Measurements from ENCODE around the gene USP34. TPM values are rescaled to one million over a fixed set of nuclear protein-coding genes. Genes with fewer than 3 reads are reported as not detected.

Gene USP34
- total RNA-seq, 5 donors from 2014 or later (not counting 1 experiment from before 2014, with no cell fraction given), result 118 to 193 (median 132) TPM

DNA sequence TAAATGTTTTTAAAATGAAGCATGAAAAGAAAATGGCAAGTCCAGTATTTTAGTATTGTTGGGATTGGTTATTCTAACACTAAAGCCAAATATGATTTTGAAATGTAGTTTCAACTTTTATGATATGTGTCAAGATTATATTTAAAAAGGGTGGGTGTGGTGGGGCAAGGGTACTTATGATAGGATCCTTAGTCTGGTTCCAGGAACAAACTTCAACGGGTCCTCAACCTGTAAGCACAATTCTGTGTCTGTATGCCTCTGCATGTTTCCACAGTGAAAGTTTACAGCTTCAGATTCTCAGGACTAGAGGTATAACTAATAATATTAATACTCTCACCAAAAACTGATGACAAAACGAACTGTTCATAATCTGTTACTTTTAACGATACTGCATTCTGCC, 5.8 kb downstream of the USP34 start:
- H3K36me3 ChIP-seq (ENCODE audit: control insufficient read depth in 2 of 2, extremely low read depth in 1 of 2, insufficient read depth in 1 of 2, low read length in 1 of 2), result peaks cover 5 to 16% of the 10 kb centered on the region in 2 donors
- ChIA-PET CTCF (interaction anchor here in 1 of 2 donors (0.7 kb wide), 1 partner anchor 8 kb away, joined by 3 read pairs; no protein-coding TSS in a partner anchor), POLR2A (interaction anchor here (0.6 to 1.2 kb wide), 3 partner anchors 44 to 923 kb away, joined by 8 to 9 read pairs (median 8); no protein-coding TSS in a partner anchor)
- Mint-ChIP-seq H3K27ac (no peak overlapping the region), H3K4me1 (peaks cover 68 to 82% (median 79%) of the 10 kb centered on the region in 3 donors), H3K9me3 (no peaks in the 10 kb centered on the region), H3K27me3 (no peaks in the 10 kb centered on the region), H3K4me3 (peak overlapping the region in 1 of 3 donors; percentile 50), H3K36me3 (peaks cover 9% of the 10 kb centered on the region)
- peaks cover 8 to 58% of the 10 kb centered on the region in 2 experiments for H3K4me1 ChIP-seq (ENCODE audit: control insufficient read depth in 1 of 2, extremely low read depth in 1 of 2, insufficient read depth in 2 of 2, low read length in 2 of 2)
- no peak overlapping the region for H3K27ac ChIP-seq (ENCODE audit: low read length)
- DNase-seq (no peak), ATAC-seq (replicated peaks in 1 of 4) (no peak)
- no peaks in the 10 kb centered on the region for H3K27me3 ChIP-seq (replicated peaks in 1 of 2; ENCODE audit: control insufficient read depth in 2 of 2, extremely low read depth in 1 of 2, insufficient read depth in 2 of 2, low read length in 1 of 2)
- 86% methylated on average over 1 of the region's 3 CpGs for WGBS (ENCODE audit: insufficient coverage)
- H3K4me3 ChIP-seq (ENCODE audit: control insufficient read depth in 1 of 2, extremely low read depth in 1 of 2, low read length in 1 of 2), result no peak overlapping the region
- H3K9me3 ChIP-seq, result no peaks in the 10 kb centered on the region

- no peak for ATAC-seq (replicated peaks in 1 of 4)
- Mint-ChIP-seq H3K27me3 (no peaks in the 10 kb centered on the region), H3K27ac (no peak overlapping the region), H3K4me1 (peaks cover 65 to 83% (median 82%) of the 10 kb centered on the region in 3 donors), H3K36me3 (peaks cover 12% of the 10 kb centered on the region), H3K9me3 (no peaks in the 10 kb centered on the region), H3K4me3 (peak overlapping the region in 1 of 3 donors; percentile 50)
- ChIA-PET POLR2A (interaction anchor here (0.6 to 1.2 kb wide), 2 partner anchors 29 to 43 kb away, joined by 3 to 8 read pairs; no protein-coding TSS in a partner anchor), CTCF (interaction anchor here (0.6 kb wide), 2 partner anchors 16 to 678 kb away, joined by 4 to 7 read pairs; no protein-coding TSS in a partner anchor)
- no peaks in the 10 kb centered on the region for H3K27me3 ChIP-seq (replicated peaks in 1 of 2; ENCODE audit: control insufficient read depth in 2 of 2, extremely low read depth in 1 of 2, insufficient read depth in 2 of 2, low read length in 1 of 2)
- H3K4me1 ChIP-seq (ENCODE audit: control insufficient read depth in 1 of 2, extremely low read depth in 1 of 2, insufficient read depth in 2 of 2, low read length in 2 of 2), result peaks cover 6 to 61% of the 10 kb centered on the region in 2 experiments
- H3K4me3 ChIP-seq (ENCODE audit: control insufficient read depth in 1 of 2, extremely low read depth in 1 of 2, low read length in 1 of 2), result no peak overlapping the region
- H3K27ac ChIP-seq (ENCODE audit: low read length), result no peak overlapping the region
- no peak for DNase-seq
- no CpG with 5 or more reads among the region's 7 CpGs for WGBS (ENCODE audit: insufficient coverage)
- peaks cover 5 to 17% of the 10 kb centered on the region in 2 donors for H3K36me3 ChIP-seq (ENCODE audit: control insufficient read depth in 2 of 2, extremely low read depth in 1 of 2, insufficient read depth in 1 of 2, low read length in 1 of 2)
- no peaks in the 10 kb centered on the region for H3K9me3 ChIP-seq
Observed at GRCh38 chr2:61463769-61464475, 7.0 kb downstream of the USP34 start.

DNA sequence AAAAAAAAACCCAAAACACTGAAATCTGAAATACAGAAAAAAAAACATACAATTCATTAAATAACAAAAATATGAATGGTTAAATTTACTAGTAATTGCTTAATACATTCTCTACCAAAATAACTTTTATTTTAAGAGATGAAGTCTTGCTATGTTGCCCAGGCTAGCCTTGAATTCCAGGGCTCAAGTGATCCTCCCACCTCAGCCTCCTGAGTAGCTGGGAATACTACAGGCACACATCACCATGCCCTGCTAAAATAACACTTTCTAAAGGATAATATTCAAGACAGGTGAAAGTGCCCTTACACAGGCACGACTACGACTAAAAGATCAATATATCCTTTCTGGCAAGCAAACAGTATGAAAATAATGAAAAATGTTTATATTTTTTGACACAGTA, 9.5 kb downstream of the USP34 start:
- no CpG with 5 or more reads among the region's 2 CpGs for WGBS (ENCODE audit: insufficient coverage)
- H3K27me3 ChIP-seq (replicated peaks in 1 of 2; ENCODE audit: control insufficient read depth in 2 of 2, extremely low read depth in 1 of 2, insufficient read depth in 2 of 2, low read length in 1 of 2), result no peaks in the 10 kb centered on the region
- POLR2A ChIA-PET, result interaction anchor here in 1 of 2 donors (0.6 to 0.7 kb wide), 3 partner anchors 16 to 77 kb away, joined by 5 to 8 read pairs (median 6); partner anchors contain the start of gene XPO1
- peaks cover 13 to 63% of the 10 kb centered on the region in 2 experiments for H3K4me1 ChIP-seq (ENCODE audit: control insufficient read depth in 1 of 2, extremely low read depth in 1 of 2, insufficient read depth in 2 of 2, low read length in 2 of 2)
- H3K9me3 ChIP-seq, result no peaks in the 10 kb centered on the region
- Mint-ChIP-seq H3K9me3 (no peaks in the 10 kb centered on the region), H3K27me3 (no peaks in the 10 kb centered on the region), H3K4me1 (peaks cover 77 to 88% (median 86%) of the 10 kb centered on the region in 3 donors), H3K27ac (no peak overlapping the region), H3K36me3 (peaks cover 12% of the 10 kb centered on the region), H3K4me3 (no peak overlapping the region)
- H3K36me3 ChIP-seq (ENCODE audit: control insufficient read depth in 2 of 2, extremely low read depth in 1 of 2, insufficient read depth in 1 of 2, low read length in 1 of 2), result peaks cover 5 to 10% of the 10 kb centered on the region in 2 donors
- DNase-seq (no peak), ATAC-seq (replicated peaks in 1 of 4) (no peak)
- H3K27ac ChIP-seq (ENCODE audit: low read length), result no peak overlapping the region
- CTCF ChIA-PET, result interaction anchor here in 1 of 2 donors (0.6 to 0.7 kb wide), 2 partner anchors 184 to 391 kb away, joined by 3 to 4 read pairs; no protein-coding TSS in a partner anchor
- H3K4me3 ChIP-seq (ENCODE audit: control insufficient read depth in 1 of 2, extremely low read depth in 1 of 2, low read length in 1 of 2), result no peak overlapping the region

DNA sequence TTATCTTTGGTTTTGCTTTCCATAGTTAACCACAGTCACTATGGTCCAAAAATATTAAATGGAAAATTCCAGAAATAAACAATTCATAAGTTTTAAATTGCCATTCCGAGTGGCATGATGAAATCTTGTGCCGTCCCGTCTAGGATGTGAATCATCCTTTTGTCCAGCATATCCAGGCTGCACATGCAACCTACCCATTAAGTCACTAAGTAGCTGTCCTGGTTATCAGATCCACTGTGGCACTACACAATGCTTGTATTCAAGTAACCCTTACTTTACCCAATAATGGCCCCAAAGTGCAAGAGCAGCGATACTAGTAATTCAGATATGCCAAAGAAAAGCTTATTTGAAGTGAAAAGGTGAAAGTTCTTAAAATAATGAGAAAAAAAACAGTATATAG, 10.7 kb downstream of the USP34 start:
- H3K27me3 ChIP-seq (replicated peaks in 1 of 2; ENCODE audit: control insufficient read depth in 2 of 2, extremely low read depth in 1 of 2, insufficient read depth in 2 of 2, low read length in 1 of 2), result no peaks in the 10 kb centered on the region
- Mint-ChIP-seq H3K36me3 (peaks cover 17% of the 10 kb centered on the region), H3K9me3 (no peaks in the 10 kb centered on the region), H3K4me1 (peaks cover 89 to 91% (median 90%) of the 10 kb centered on the region in 3 donors), H3K27ac (no peak overlapping the region), H3K27me3 (no peaks in the 10 kb centered on the region), H3K4me3 (peak overlapping the region in 1 of 3 donors; percentile 23)
- H3K36me3 ChIP-seq (ENCODE audit: control insufficient read depth in 2 of 2, extremely low read depth in 1 of 2, insufficient read depth in 1 of 2, low read length in 1 of 2), result peaks cover 5 to 8% of the 10 kb centered on the region in 2 donors
- H3K27ac ChIP-seq (ENCODE audit: low read length), result no peak overlapping the region
- no peaks in the 10 kb centered on the region for H3K9me3 ChIP-seq
- ChIA-PET CTCF (interaction anchor here (0.5 to 0.8 kb wide), 4 partner anchors 13 to 198 kb away, joined by 3 to 6 read pairs (median 4); no protein-coding TSS in a partner anchor), POLR2A (no interaction called here)
- DNase-seq, result no peak
- no peak overlapping the region for H3K4me3 ChIP-seq (ENCODE audit: control insufficient read depth in 1 of 2, extremely low read depth in 1 of 2, low read length in 1 of 2)
- ATAC-seq (replicated peaks in 1 of 4), result no peak
- no CpG with 5 or more reads among the region's 4 CpGs for WGBS (ENCODE audit: insufficient coverage)
- peaks cover 13 to 55% of the 10 kb centered on the region in 2 experiments for H3K4me1 ChIP-seq (ENCODE audit: control insufficient read depth in 1 of 2, extremely low read depth in 1 of 2, insufficient read depth in 2 of 2, low read length in 2 of 2)

GRCh38 chr2:61456746-61457420, 14.0 kb downstream of the USP34 start:
- ATAC-seq (replicated peaks in 1 of 4), result no peak
- ChIA-PET POLR2A (interaction anchor here in 1 of 2 donors (0.5 to 0.6 kb wide), 2 partner anchors 15 to 78 kb away, joined by 3 read pairs; no protein-coding TSS in a partner anchor), CTCF (interaction anchor here in 1 of 2 donors (0.6 kb wide), 1 partner anchor 9 kb away, joined by 3 read pairs; no protein-coding TSS in a partner anchor)
- peaks cover 75 to 84% (median 82%) of the 10 kb centered on the region in 3 donors for H3K4me1 Mint-ChIP-seq
- peak overlapping the region; percentile 74 to 83 for H3K27ac Mint-ChIP-seq
- H3K4me1 ChIP-seq (ENCODE audit: control insufficient read depth in 1 of 2, extremely low read depth in 1 of 2, insufficient read depth in 2 of 2, low read length in 2 of 2), result peaks cover 13 to 53% of the 10 kb centered on the region in 2 experiments
- no peaks in the 10 kb centered on the region for H3K9me3 ChIP-seq
- peaks cover 1 to 8% of the 10 kb centered on the region in 2 donors for H3K36me3 ChIP-seq (ENCODE audit: control insufficient read depth in 2 of 2, extremely low read depth in 1 of 2, insufficient read depth in 1 of 2, low read length in 1 of 2)
- peaks cover 15% of the 10 kb centered on the region for H3K36me3 Mint-ChIP-seq
- H3K27ac ChIP-seq (ENCODE audit: low read length), result no peak overlapping the region
- H3K27me3 Mint-ChIP-seq, result no peaks in the 10 kb centered on the region
- no peaks in the 10 kb centered on the region for H3K27me3 ChIP-seq (replicated peaks in 1 of 2; ENCODE audit: control insufficient read depth in 2 of 2, extremely low read depth in 1 of 2, insufficient read depth in 2 of 2, low read length in 1 of 2)
- DNase-seq, result no peak
- no peaks in the 10 kb centered on the region for H3K9me3 Mint-ChIP-seq
- no peak overlapping the region for H3K4me3 ChIP-seq (ENCODE audit: control insufficient read depth in 1 of 2, extremely low read depth in 1 of 2, low read length in 1 of 2)
- WGBS (ENCODE audit: insufficient coverage), result 90% methylated on average over 2 of the region's 6 CpGs
- peak overlapping the region in 1 of 3 donors; percentile 65 for H3K4me3 Mint-ChIP-seq

All from T-cell (primary cell).